IPS DF 4.7 (cell line): ENCODE measurements around the gene TRIM8.

Experiments
- DNase-seq: peaks from one replicate; pipeline ENCODE4 v3.0.0-alpha.2; 2013; ENCODE audit warnings: low spot score; ENCODE audit errors: extremely low read depth

Gene TRIM8

GRCh38 chr10:102615361-102615760 is 28.9 kb upstream of the TRIM8 start:
- DNase-seq, result no peak

GRCh38 chr10:102616066-102616770 is 28.1 kb upstream of the TRIM8 start:
- no peak for DNase-seq

GRCh38 chr10:102617041-102617440 is 27.2 kb upstream of the TRIM8 start:
- DNase-seq, result no peak

- no peak for DNase-seq
Measured at GRCh38 chr10:102617816-102618215, 26.5 kb upstream of the TRIM8 start.

- DNase-seq, result no peak
Measured at GRCh38 chr10:102619281-102619981, 24.8 kb upstream of the TRIM8 start.

- DNase-seq, result no peak
Measured at GRCh38 chr10:102620138-102620590, 24.1 kb upstream of the TRIM8 start.

GRCh38 chr10:102620591-102621442 is 23.5 kb upstream of the TRIM8 start:
- DNase-seq, result no peak

- no peak for DNase-seq
Measured at GRCh38 chr10:102621443-102622325, 22.6 kb upstream of the TRIM8 start.

- no peak for DNase-seq
Measured at GRCh38 chr10:102624094-102624493, 20.2 kb upstream of the TRIM8 start.

- DNase-seq, result no peak
Measured at GRCh38 chr10:102624751-102625645, 19.3 kb upstream of the TRIM8 start.

GRCh38 chr10:102626026-102626685 is 18.1 kb upstream of the TRIM8 start:
- no peak for DNase-seq

- DNase-seq, result no peak
Measured at GRCh38 chr10:102627291-102627735, 17.0 kb upstream of the TRIM8 start.

- DNase-seq, result no peak
Measured at GRCh38 chr10:102627736-102628293, 16.5 kb upstream of the TRIM8 start.

- no peak for DNase-seq
Measured at GRCh38 chr10:102628451-102628911, 15.8 kb upstream of the TRIM8 start.

GRCh38 chr10:102629661-102630614 is 14.3 kb upstream of the TRIM8 start:
- no peak for DNase-seq

- no peak for DNase-seq
Measured at GRCh38 chr10:102630663-102631062, 13.6 kb upstream of the TRIM8 start.

GRCh38 chr10:102631525-102632393 is 12.5 kb upstream of the TRIM8 start:
- no peak for DNase-seq
